SU-DHL-6 (cell line): Measurements from ENCODE around the gene ATRIP.

Experiments used
- H2AFZ ChIP-seq: fragments of 200-600 bp; sonication (generic); 2 replicates; pipeline ENCODE4 v1.6.1; 2014; ENCODE audit warnings: low read depth, mild to moderate bottlenecking, moderate library complexity, mixed read lengths, antibody characterized with exemption, low read length; ENCODE audit not compliant: severe bottlenecking
- H3F3A ChIP-seq: fragments of 200-600 bp; shearing (Covaris generic); 2 replicates; pipeline ENCODE4 v1.6.0; 2016; ENCODE audit warnings: antibody characterized with exemption, mild to moderate bottlenecking; ENCODE audit not compliant: insufficient read depth
- H3K27ac ChIP-seq: fragments of 200-600 bp; sonication (generic); 2 replicates; pipeline ENCODE4 v1.5.1; 2016; ENCODE audit warnings: low read depth, mild to moderate bottlenecking, low read length, moderate library complexity, mixed read lengths
- H3K27me3 ChIP-seq: fragments of 200-600 bp; sonication (generic), shearing (Covaris generic); 2 replicates; pipeline ENCODE4 v1.6.0; 2014; ENCODE audit warnings: mild to moderate bottlenecking, low read length
- H3K36me3 ChIP-seq: fragments of 200-600 bp; sonication (generic); 2 replicates; pipeline ENCODE4 v1.6.1; 2014; ENCODE audit warnings: mild to moderate bottlenecking, low read length, mixed read lengths
- H3K4me2 ChIP-seq: fragments of 300-600, 200-600 bp; shearing (Covaris generic), sonication (generic); 2 replicates; pipeline ENCODE4 v1.6.0; 2014; ENCODE audit warnings: low read length, low read depth, mild to moderate bottlenecking; ENCODE audit not compliant: poor library complexity, severe bottlenecking
- H3K4me3 ChIP-seq: fragments of 200-600 bp; sonication (generic); 2 replicates; pipeline ENCODE4 v1.5.1; 2014; ENCODE audit warnings: antibody characterized with exemption, low read length, mild to moderate bottlenecking, mixed read lengths; ENCODE audit not compliant: insufficient read depth, poor library complexity, severe bottlenecking
- H3K79me2 ChIP-seq: fragments of 200-600 bp; sonication (generic); 2 replicates; pipeline ENCODE4 v1.6.1; 2014; ENCODE audit warnings: mild to moderate bottlenecking, low read length, moderate library complexity; ENCODE audit not compliant: insufficient read depth
- H3K9ac ChIP-seq: fragments of 200-600 bp; sonication (generic); 2 replicates; pipeline ENCODE4 v1.7.0; 2014; ENCODE audit warnings: mild to moderate bottlenecking, low read length
- H3K9me2 ChIP-seq: fragments of 200-600 bp; sonication (generic); replicated peaks from 2 replicates; pipeline ENCODE4 v1.6.1; 2014; ENCODE audit warnings: low read length; ENCODE audit not compliant: insufficient read depth
- H3K9me3 ChIP-seq: fragments of 200-600 bp; sonication (generic); 2 replicates; pipeline ENCODE4 v1.6.1; 2014; ENCODE audit warnings: low read length, mixed read lengths; ENCODE audit not compliant: insufficient read depth
- H4K20me1 ChIP-seq: fragments of 200-600 bp; sonication (generic); 2 replicates; pipeline ENCODE4 v1.6.1; 2014; ENCODE audit warnings: low read depth, mild to moderate bottlenecking, antibody characterized with exemption, low read length, moderate library complexity, mixed read lengths
- CTCF ChIP-seq: fragments of 200-600 bp; sonication (generic); IDR thresholded peaks from one replicate; pipeline ENCODE4 v1.5.1; 2017; ENCODE audit warnings: antibody characterized with exemption, mild to moderate bottlenecking, low read length, moderate library complexity; ENCODE audit not compliant: insufficient read depth, poor library complexity, severe bottlenecking
- EZH2phosphoT487 ChIP-seq: fragments of 200-600 bp; sonication (generic), shearing (Covaris generic); conservative IDR thresholded peaks from 2 replicates; pipeline ENCODE4 v1.6.1; 2018; ENCODE audit warnings: mild to moderate bottlenecking, antibody characterized with exemption, low read length, moderate library complexity, mixed read lengths

Gene ATRIP

GRCh38 chr3:48419149-48419548 is 27.4 kb upstream of the ATRIP start:
- no peaks in the 10 kb centered on the region for H3K9me2 ChIP-seq
- H3K27me3 ChIP-seq, result no peaks in the 10 kb centered on the region
- H2AFZ ChIP-seq, result no peak overlapping the region
- H3K79me2 ChIP-seq, result no peaks in the 10 kb centered on the region
- H4K20me1 ChIP-seq, result no peaks in the 10 kb centered on the region
- no peak overlapping the region for H3K9ac ChIP-seq
- no peaks in the 10 kb centered on the region for H3K36me3 ChIP-seq
- H3F3A ChIP-seq, result no peaks in the 10 kb centered on the region
- no peaks in the 10 kb centered on the region for H3K9me3 ChIP-seq
- no peak overlapping the region for H3K27ac ChIP-seq
- TF ChIP-seq EZH2phosphoT487 (no peak), CTCF (no peak)
- H3K4me2 ChIP-seq, result no peak overlapping the region
- H3K4me3 ChIP-seq, result no peak overlapping the region

- Histone ChIP-seq H3K27ac (no peak overlapping the region), H3K9ac (no peak overlapping the region), H3K9me3 (no peaks in the 10 kb centered on the region), H3F3A (no peaks in the 10 kb centered on the region), H3K4me3 (no peak overlapping the region), H2AFZ (no peak overlapping the region), H4K20me1 (no peaks in the 10 kb centered on the region), H3K79me2 (no peaks in the 10 kb centered on the region), H3K4me2 (no peak overlapping the region), H3K9me2 (no peaks in the 10 kb centered on the region), H3K36me3 (no peaks in the 10 kb centered on the region), H3K27me3 (no peaks in the 10 kb centered on the region)
- TF ChIP-seq EZH2phosphoT487 (no peak), CTCF (no peak)
Observed at GRCh38 chr3:48419597-48419996, 26.9 kb upstream of the ATRIP start.

GRCh38 chr3:48420561-48420960 is 26.0 kb upstream of the ATRIP start:
- no peaks in the 10 kb centered on the region for H4K20me1 ChIP-seq
- H3K27me3 ChIP-seq, result no peaks in the 10 kb centered on the region
- H3K79me2 ChIP-seq, result no peaks in the 10 kb centered on the region
- no peak overlapping the region for H3K4me2 ChIP-seq
- H3K9ac ChIP-seq, result no peak overlapping the region
- no peak overlapping the region for H3K4me3 ChIP-seq
- no peak overlapping the region for H2AFZ ChIP-seq
- TF ChIP-seq CTCF (no peak), EZH2phosphoT487 (no peak)
- no peaks in the 10 kb centered on the region for H3K9me3 ChIP-seq
- no peaks in the 10 kb centered on the region for H3K36me3 ChIP-seq
- H3K27ac ChIP-seq, result no peak overlapping the region
- no peaks in the 10 kb centered on the region for H3F3A ChIP-seq
- H3K9me2 ChIP-seq, result no peaks in the 10 kb centered on the region
